ENCODE measurements around the gene FAM200A. TPM values are rescaled to one million over a fixed set of nuclear protein-coding genes. Genes with fewer than 3 reads are reported as not detected.

The FAM200A gene
- total and polyA plus RNA-seq, 2 of the 4 experiments (the other 2 are of a cell fraction): 5.9 to 6.0 TPM

GRCh38 chr7:99554939-99555338, 3.0 kb upstream of the FAM200A start:
- DNase-seq: no peak
- dilution Hi-C loops (cut with HindIII; ENCODE audit: low sequenced_read_pairs, unreplicated experiment) (no loop called here), intact Hi-C loops (cut with micrococcal nuclease) (loop anchor here (5.0 kb wide), 1 partner anchor 362 kb away; the partner anchor contains the start of gene TRIM4), in situ Hi-C loops (cut with MboI; ENCODE audit: low sequenced_read_pairs) (no loop called here)
- H2BK20ac ChIP-seq (ENCODE audit: low read depth, low read length): no peak overlapping the region
- H3K23ac ChIP-seq (ENCODE audit: low read depth, low read length): no peak overlapping the region
- no peak overlapping the region for H3K4me2 ChIP-seq (ENCODE audit: low read depth, low read length)
- no peaks in the 10 kb centered on the region for H3K27me3 ChIP-seq (ENCODE audit: control insufficient read depth, insufficient read depth, low read length)
- no peak overlapping the region for H4K8ac ChIP-seq (ENCODE audit: low read depth in 2 of 2, low read length in 2 of 2)
- H2BK5ac ChIP-seq (ENCODE audit: low read depth, low read length, poor library complexity, severe bottlenecking): no peak overlapping the region
- no peak overlapping the region for H3K27ac ChIP-seq (ENCODE audit: insufficient read depth, low read length)
- no peak overlapping the region for H3K56ac ChIP-seq (ENCODE audit: extremely low read depth, insufficient read depth, low read length)
- H3K14ac ChIP-seq (replicated peaks; ENCODE audit: low read depth, low read length): no peak overlapping the region
- peaks cover 30 to 71% of the 10 kb centered on the region in 2 experiments for H3K79me1 ChIP-seq (ENCODE audit: low read depth in 1 of 2, low read length in 2 of 2)
- no peak overlapping the region for H2AFZ ChIP-seq (replicated peaks; ENCODE audit: low read length, poor library complexity)
- H3K9me1 ChIP-seq (ENCODE audit: insufficient read depth, low read length): peaks cover 11% of the 10 kb centered on the region
- H3K36me3 ChIP-seq (ENCODE audit: control insufficient read depth, insufficient read depth, low read length): peaks cover 3% of the 10 kb centered on the region; the same call in 1 of the 2 replicates
- H2AK9ac ChIP-seq (replicated peaks; ENCODE audit: low read depth, low read length, poor library complexity): no peak overlapping the region
- no peak overlapping the region for H2AK5ac ChIP-seq (ENCODE audit: low read depth, low read length)
- no peak overlapping the region for H4K91ac ChIP-seq (ENCODE audit: insufficient read depth, low read depth, low read length)
- no peak overlapping the region for H3K4me3 ChIP-seq (ENCODE audit: insufficient read depth, low read depth, low read length)
- H2BK120ac ChIP-seq (ENCODE audit: low read depth, low read length): no peak overlapping the region
- no peak overlapping the region for H2BK15ac ChIP-seq (ENCODE audit: low read depth, low read length)
- BruUV-seq (replicated peaks): no TSS peak
- no peak overlapping the region for H3K18ac ChIP-seq (ENCODE audit: low read depth, low read length)
- WGBS, 2 experiments (ENCODE audit: extremely low coverage in 2 of 2, insufficient read length in 1 of 2): no CpG with 5 or more reads among the region's 2 CpGs
- no peak overlapping the region for H4K5ac ChIP-seq (ENCODE audit: low read depth, low read length)
- no peak overlapping the region for H3K9ac ChIP-seq (ENCODE audit: low read depth, low read length)
- no peak for ATAC-seq (ENCODE audit: low read depth)
- no peak for TF ChIP-seq CEBPB (IDR thresholded peaks at IDR 0.05; ENCODE audit: low read depth, low read length)
- TF ChIP-seq RCOR1 (IDR thresholded peaks at IDR 0.05; ENCODE audit: insufficient replicate concordance, low read length): no peak
- TF ChIP-seq MAFK (IDR thresholded peaks at IDR 0.05; ENCODE audit: low read depth, low read length): no peak
- TF ChIP-seq FOS (IDR thresholded peaks at IDR 0.05; ENCODE audit: low read depth, low read length): no peak
- TF ChIP-seq BHLHE40 (IDR thresholded peaks at IDR 0.05; ENCODE audit: low read depth, low read length): no peak
- no peak for TF ChIP-seq POLR2A (IDR thresholded peaks at IDR 0.05; ENCODE audit: low read depth, low read length)
- no peak for TF ChIP-seq MXI1 (IDR thresholded peaks at IDR 0.05; ENCODE audit: borderline replicate concordance, low read depth, low read length)
- POLR2A ChIA-PET (ENCODE audit: unreplicated experiment): no interaction called here
- CTCF ChIA-PET: no interaction called here
- H3K9me3 ChIP-seq (ENCODE audit: control insufficient read depth, insufficient read depth, low read length): no peaks in the 10 kb centered on the region
- H4K20me1 ChIP-seq (ENCODE audit: insufficient read depth, low read length): no peaks in the 10 kb centered on the region
- H3K4ac ChIP-seq (ENCODE audit: low read depth, low read length): no peak overlapping the region
- no peaks in the 10 kb centered on the region for H3K4me1 ChIP-seq (ENCODE audit: control insufficient read depth, insufficient read depth, low read length)

All from IMR-90 (cell line).